Fibroblast of villous mesenchyme (primary cell): ENCODE measurements around the gene ABCD3. TPM values are rescaled to one million over a fixed set of nuclear protein-coding genes. Genes with fewer than 3 reads are reported as not detected.
A peak's percentile ranks its signal among the peaks of the same experiment; 100 is the strongest.

Experiments
- DNase-seq: peaks from one replicate; pipeline ENCODE4 v3.0.0-alpha.2; 2010; ENCODE audit warnings: low read depth
- H3K4me3 ChIP-seq: 2 replicates; pipeline ENCODE4 v1.5.1; 2011; ENCODE audit warnings: low read depth, mild to moderate bottlenecking, low read length
- CTCF ChIP-seq: IDR thresholded peaks from 2 replicates; pipeline ENCODE4 v1.5.1; 2012; ENCODE audit warnings: low read depth, mild to moderate bottlenecking, low read length; ENCODE audit not compliant: insufficient read depth
- total RNA-seq: library from RNA; depleted of rRNA; stranded (reverse); fragments of >200 nt; gene quantifications from 2 replicates; pipeline ENCODE4 v1.2.3, GENCODE V29; 2012

Gene ABCD3
- total RNA-seq, 1 donor = 44.0 TPM

- H3K4me3 ChIP-seq = no peak overlapping the region
- peak; percentile 13 for TF ChIP-seq CTCF
- peak; percentile 93 for DNase-seq
Measured at GRCh38 chr1:94528299-94528698, 110.1 kb downstream of the ABCD3 start.

- H3K4me3 ChIP-seq = no peak overlapping the region
- DNase-seq = peak; percentile 76
- no peak for TF ChIP-seq CTCF
Measured at GRCh38 chr1:94528826-94529225, 110.6 kb downstream of the ABCD3 start.

- no peak overlapping the region for H3K4me3 ChIP-seq
- TF ChIP-seq CTCF = no peak
- DNase-seq = peak; percentile 39
Measured at GRCh38 chr1:94529416-94529815, 111.2 kb downstream of the ABCD3 start.

- no peak for TF ChIP-seq CTCF
- peak; percentile 50 for DNase-seq
- H3K4me3 ChIP-seq = no peak overlapping the region
Measured at GRCh38 chr1:94530373-94530878, 112.2 kb downstream of the ABCD3 start.

GRCh38 chr1:94531664-94532063, 113.5 kb downstream of the ABCD3 start:
- H3K4me3 ChIP-seq = no peak overlapping the region
- no peak for TF ChIP-seq CTCF
- peak; percentile 38 for DNase-seq

GRCh38 chr1:94532077-94532476, 113.9 kb downstream of the ABCD3 start:
- DNase-seq = peak; percentile 36
- no peak overlapping the region for H3K4me3 ChIP-seq
- TF ChIP-seq CTCF = no peak

GRCh38 chr1:94535095-94535494, 116.9 kb downstream of the ABCD3 start:
- peak overlapping the region; percentile 69 for H3K4me3 ChIP-seq
- TF ChIP-seq CTCF = no peak
- DNase-seq = peak; percentile 41
